Ascending aorta (tissue), 2 donors: Measurements from ENCODE around the gene ORC3. TPM values are rescaled to one million over a fixed set of nuclear protein-coding genes. Genes with fewer than 3 reads are reported as not detected.

ENCODE experiments used
- DNase-seq, 2 donors: peaks; one replicate each; pipeline ENCODE4 v3.0.0-alpha.2; 2019; ENCODE audit warnings: low spot score in 2 of 2
- H3K27ac ChIP-seq, 2 donors: fragments of 200-600 bp; sonication (generic); one replicate each; pipeline ENCODE4 v1.5.1; 2016 to 2017; ENCODE audit warnings: mild to moderate bottlenecking in 1 of 2
- H3K27me3 ChIP-seq: fragments of 200-600 bp; sonication (generic); one replicate; pipeline ENCODE4 v1.5.1; 2017
- H3K36me3 ChIP-seq, 2 donors: fragments of 200-600 bp; sonication (generic); one replicate each; pipeline ENCODE4 v1.5.1; 2016
- H3K4me1 ChIP-seq, 2 donors: fragments of 200-600 bp; sonication (generic); one replicate each; pipeline ENCODE4 v1.5.1; 2016 to 2017; ENCODE audit warnings: mild to moderate bottlenecking in 1 of 2
- H3K4me3 ChIP-seq, 2 donors: fragments of 200-600 bp; sonication (generic); one replicate each; pipeline ENCODE4 v1.5.1; 2016 to 2017; ENCODE audit warnings: mild to moderate bottlenecking in 1 of 2
- H3K9me3 ChIP-seq, 2 donors: fragments of 200-600 bp; sonication (generic); one replicate each; pipeline ENCODE4 v1.5.1; 2016
- CTCF ChIP-seq, 3 experiments: fragments of 200-600 bp in 2 of 3; fragments of 450-650 bp in 1 of 3; sonication (generic) in 2 of 3; IDR thresholded peaks; one replicate each; pipeline ENCODE4 v1.5.1; 2016 to 2019; ENCODE audit warnings: antibody characterized with exemption in 3 of 3, mild to moderate bottlenecking in 1 of 3, moderate library complexity in 1 of 3
- intact Hi-C: fragments of 100-400 bp; cut with DNase I; formaldehyde crosslinking; loops from one replicate; pipeline ENCODE4 v1.15.1; 2023
- total RNA-seq: library from RNA; depleted of rRNA; stranded (reverse); fragments of >200 nt; gene quantifications from one replicate; pipeline ENCODE4 v1.1.0, GENCODE V29; 2016

Gene ORC3
- total RNA-seq, result 12.9 TPM

GRCh38 chr6:87589693-87590416 lies at the start of gene ORC3, which contains the start of gene RARS2:
Gene ORC3 (plus strand): TSS chr6:87590135. CDS start chr6:87590169, 34 bp downstream.
Gene RARS2 (minus strand): TSS chr6:87589987. CDS start chr6:87589957, 30 bp downstream.
- peak; percentile 88 to 98 for DNase-seq
- Histone ChIP-seq H3K4me3 (peak within 1 kb of the TSS; percentile 83 to 94), H3K27ac (peak within 1 kb of the TSS; percentile 72 to 85), H3K9me3 (no peaks in the 10 kb centered on the region), H3K4me1 (peaks cover 3 to 21% of the 10 kb centered on the region in 2 donors), H3K27me3 (no peaks in the 10 kb centered on the region), H3K36me3 (peaks cover 0 to 9% of the 10 kb centered on the region in 2 donors)
- no peak for TF ChIP-seq CTCF (IDR thresholded peaks at IDR 0.05)
- intact Hi-C loops, result loop anchor here (1.0 to 10.0 kb wide), 5 partner anchors 71 to 435 kb away; partner anchors contain the start of genes AKIRIN2, CFAP206, SLC35A1 and ZNF292

GRCh38 chr6:87540539-87540938 lies 49.4 kb upstream of the ORC3 start:
- DNase-seq, result no peak
- TF ChIP-seq CTCF (IDR thresholded peaks at IDR 0.05), result no peak
- Histone ChIP-seq H3K36me3 (peaks cover 18 to 31% of the 10 kb centered on the region in 2 donors), H3K9me3 (no peaks in the 10 kb centered on the region), H3K27ac (no peak overlapping the region), H3K4me1 (no peaks in the 10 kb centered on the region), H3K27me3 (no peaks in the 10 kb centered on the region), H3K4me3 (no peak overlapping the region)
- intact Hi-C loops, result no loop called here

- H3K36me3 ChIP-seq, result peaks cover 19 to 31% of the 10 kb centered on the region in 2 donors
- peak overlapping the region in 1 of 2 donors; percentile 24 for H3K27ac ChIP-seq
These were observed 48.9 kb upstream of the ORC3 start for GRCh38 chr6:87541041-87541440.

GRCh38 chr6:87541744-87542143 lies 48.2 kb upstream of the ORC3 start:
- H3K36me3 ChIP-seq, result peaks cover 26 to 31% of the 10 kb centered on the region in 2 donors
- DNase-seq, result no peak
- H3K27me3 ChIP-seq, result no peaks in the 10 kb centered on the region
- intact Hi-C loops, result no loop called here
- TF ChIP-seq CTCF (IDR thresholded peaks at IDR 0.05), result no peak
- no peaks in the 10 kb centered on the region for H3K9me3 ChIP-seq
- no peaks in the 10 kb centered on the region for H3K4me1 ChIP-seq
- H3K4me3 ChIP-seq, result no peak overlapping the region
- peak overlapping the region in 1 of 2 donors; percentile 24 for H3K27ac ChIP-seq

More at GRCh38 chr6:87541041-87541440, 48.9 kb upstream of the ORC3 start:
- Histone ChIP-seq H3K4me3 (no peak overlapping the region), H3K4me1 (no peaks in the 10 kb centered on the region), H3K9me3 (no peaks in the 10 kb centered on the region), H3K27me3 (no peaks in the 10 kb centered on the region)
- intact Hi-C loops, result no loop called here
- no peak for TF ChIP-seq CTCF (IDR thresholded peaks at IDR 0.05)
- DNase-seq, result no peak

DNA sequence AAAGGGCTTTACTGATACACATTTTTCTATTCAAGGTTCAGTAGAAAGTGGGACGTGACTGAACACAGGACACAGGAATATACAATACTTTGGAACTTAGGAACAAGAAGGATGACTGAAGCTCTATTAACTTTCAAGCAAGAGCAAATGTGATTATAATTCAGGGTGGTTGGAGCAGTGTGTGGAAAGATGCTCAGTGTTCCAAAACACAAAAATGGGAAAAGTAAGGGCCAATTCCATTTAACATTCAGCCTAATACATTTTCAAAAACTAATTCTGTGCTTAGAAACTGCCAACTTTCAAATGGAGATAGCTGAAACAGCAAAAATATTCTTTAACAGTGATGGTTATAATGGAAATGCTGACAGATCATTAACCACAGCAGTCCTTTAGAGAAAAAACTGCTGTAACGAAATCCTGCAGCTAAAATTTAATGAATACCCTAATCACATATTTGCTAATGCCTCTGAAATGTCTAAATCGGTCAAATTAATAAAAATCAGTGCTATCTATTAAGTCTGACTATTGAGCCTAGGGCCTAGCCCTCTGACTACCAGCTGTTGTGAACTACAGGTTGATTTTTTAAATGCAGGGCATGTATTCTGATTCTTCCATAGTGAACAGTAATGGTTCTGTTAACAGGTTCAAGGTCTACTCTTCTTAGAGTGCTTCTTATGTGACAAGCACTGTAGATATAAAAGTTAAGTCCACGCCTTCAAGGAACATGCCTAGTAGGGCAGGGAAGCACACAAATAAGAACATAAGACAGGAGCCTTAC lies 46.0 kb upstream of the ORC3 start:
- DNase-seq, result no peak
- H3K36me3 ChIP-seq, result peaks cover 29 to 46% of the 10 kb centered on the region in 2 donors

More for the DNA sequence above, 46.0 kb upstream of the ORC3 start:
- Histone ChIP-seq H3K4me1 (no peaks in the 10 kb centered on the region), H3K27me3 (no peaks in the 10 kb centered on the region), H3K9me3 (no peaks in the 10 kb centered on the region), H3K4me3 (no peak overlapping the region), H3K27ac (no peak overlapping the region)
- TF ChIP-seq CTCF (IDR thresholded peaks at IDR 0.05), result no peak
- intact Hi-C loops, result no loop called here
